ENCODE data around the gene APBB2.

GRCh38 chr4:41158274-41158673 lies 56.1 kb downstream of the APBB2 start:
- TF ChIP-seq, protein P1, sequence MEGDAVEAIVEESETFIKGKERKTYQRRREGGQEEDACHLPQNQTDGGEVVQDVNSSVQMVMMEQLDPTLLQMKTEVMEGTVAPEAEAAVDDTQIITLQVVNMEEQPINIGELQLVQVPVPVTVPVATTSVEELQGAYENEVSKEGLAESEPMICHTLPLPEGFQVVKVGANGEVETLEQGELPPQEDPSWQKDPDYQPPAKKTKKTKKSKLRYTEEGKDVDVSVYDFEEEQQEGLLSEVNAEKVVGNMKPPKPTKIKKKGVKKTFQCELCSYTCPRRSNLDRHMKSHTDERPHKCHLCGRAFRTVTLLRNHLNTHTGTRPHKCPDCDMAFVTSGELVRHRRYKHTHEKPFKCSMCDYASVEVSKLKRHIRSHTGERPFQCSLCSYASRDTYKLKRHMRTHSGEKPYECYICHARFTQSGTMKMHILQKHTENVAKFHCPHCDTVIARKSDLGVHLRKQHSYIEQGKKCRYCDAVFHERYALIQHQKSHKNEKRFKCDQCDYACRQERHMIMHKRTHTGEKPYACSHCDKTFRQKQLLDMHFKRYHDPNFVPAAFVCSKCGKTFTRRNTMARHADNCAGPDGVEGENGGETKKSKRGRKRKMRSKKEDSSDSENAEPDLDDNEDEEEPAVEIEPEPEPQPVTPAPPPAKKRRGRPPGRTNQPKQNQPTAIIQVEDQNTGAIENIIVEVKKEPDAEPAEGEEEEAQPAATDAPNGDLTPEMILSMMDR (conservative IDR thresholded peaks at IDR 0.05) = no peak
- TF ChIP-seq ZFX (IDR thresholded peaks at IDR 0.05) = no peak
